Trophoblast cell (in vitro differentiated cells and primary cell): ENCODE data around the gene CETP.

Source experiments
- DNase-seq, 2 donors: peaks; one replicate each; pipeline ENCODE4 v3.0.0-alpha.2; 2016
- H2AFZ ChIP-seq: 2 replicates; pipeline ENCODE4 v1.6.1; 2013; ENCODE audit warnings: low read length, moderate library complexity, mild to moderate bottlenecking; ENCODE audit not compliant: insufficient read depth, poor library complexity
- H2AK5ac ChIP-seq: 2 replicates; pipeline ENCODE4 v1.6.1; 2013; ENCODE audit warnings: mild to moderate bottlenecking, low read length
- H2BK120ac ChIP-seq: 2 replicates; pipeline ENCODE4 v1.6.1; 2013; ENCODE audit warnings: low read length, mild to moderate bottlenecking, moderate library complexity; ENCODE audit not compliant: insufficient read depth, poor library complexity
- H2BK12ac ChIP-seq: 2 replicates; pipeline ENCODE4 v1.6.1; 2013; ENCODE audit warnings: mild to moderate bottlenecking, low read length, moderate library complexity
- H2BK5ac ChIP-seq: 2 replicates; pipeline ENCODE4 v1.6.1; 2013; ENCODE audit warnings: low read length, low read depth, moderate library complexity, mild to moderate bottlenecking; ENCODE audit not compliant: poor library complexity
- H3K14ac ChIP-seq: 2 replicates; pipeline ENCODE4 v1.6.1; 2013; ENCODE audit warnings: mild to moderate bottlenecking, low read length
- H3K18ac ChIP-seq: 2 replicates; pipeline ENCODE4 v1.6.1; 2013; ENCODE audit warnings: mild to moderate bottlenecking, low read length
- H3K23ac ChIP-seq: 2 replicates; pipeline ENCODE4 v1.6.1; 2013; ENCODE audit warnings: low read length
- H3K27ac ChIP-seq: 2 replicates; pipeline ENCODE4 v1.5.1; 2013; ENCODE audit warnings: low read depth, mild to moderate bottlenecking, inconsistent platforms, low read length, moderate library complexity
- H3K27me3 ChIP-seq: 2 replicates; pipeline ENCODE4 v1.6.1; 2013; ENCODE audit warnings: inconsistent platforms, mild to moderate bottlenecking, low read length, moderate library complexity; ENCODE audit not compliant: insufficient read depth
- H3K36me3 ChIP-seq, 2 experiments: 1 replicate in 1 of 2; 2 replicates in 1 of 2; pipeline ENCODE4 v1.6.1; 2013; ENCODE audit warnings: low read length in 2 of 2, mild to moderate bottlenecking in 2 of 2, moderate library complexity in 1 of 2; ENCODE audit not compliant: insufficient read depth in 2 of 2, control insufficient read depth in 1 of 2
- H3K4ac ChIP-seq: 2 replicates; pipeline ENCODE4 v1.6.1; 2013; ENCODE audit warnings: low read depth, mild to moderate bottlenecking, low read length, moderate library complexity
- H3K4me1 ChIP-seq, 2 experiments: 1 replicate in 1 of 2; 2 replicates in 1 of 2; pipeline ENCODE4 v1.6.1; 2013; ENCODE audit warnings: low read length in 2 of 2, mild to moderate bottlenecking in 2 of 2, moderate library complexity in 1 of 2; ENCODE audit not compliant: insufficient read depth in 2 of 2, control insufficient read depth in 1 of 2
- H3K4me2 ChIP-seq: 2 replicates; pipeline ENCODE4 v1.6.1; 2013; ENCODE audit warnings: inconsistent platforms, mild to moderate bottlenecking, low read length, moderate library complexity
- H3K4me3 ChIP-seq: 2 replicates; pipeline ENCODE4 v1.5.1; 2013; ENCODE audit warnings: mild to moderate bottlenecking, low read depth, low read length, inconsistent platforms
- H3K79me1 ChIP-seq: one replicate; pipeline ENCODE4 v1.6.1; 2013; ENCODE audit warnings: low read length
- H3K79me2 ChIP-seq: 2 replicates; pipeline ENCODE4 v1.6.1; 2013; ENCODE audit warnings: low read length, mild to moderate bottlenecking; ENCODE audit not compliant: control insufficient read depth, insufficient read depth, poor library complexity
- H3K9ac ChIP-seq: 2 replicates; pipeline ENCODE4 v1.6.1; 2013; ENCODE audit warnings: mild to moderate bottlenecking, low read length
- H3K9me3 ChIP-seq: 2 replicates; pipeline ENCODE4 v1.6.1; 2013; ENCODE audit warnings: low read depth, mild to moderate bottlenecking, control low read depth, inconsistent platforms, low read length; ENCODE audit not compliant: insufficient read depth
- H4K12ac ChIP-seq: 2 replicates; pipeline ENCODE4 v1.6.1; 2013; ENCODE audit warnings: low read depth, mild to moderate bottlenecking, low read length, moderate library complexity
- H4K8ac ChIP-seq: 2 replicates; pipeline ENCODE4 v1.6.1; 2013; ENCODE audit warnings: low read depth, mild to moderate bottlenecking, low read length, moderate library complexity
- H4K91ac ChIP-seq: one replicate; pipeline ENCODE4 v1.6.1; 2013; ENCODE audit warnings: low read depth, mild to moderate bottlenecking, low read length, moderate library complexity
- WGBS: extraction: QIAGEN DNeasy Blood & Tissue Kit; methylation state at CpG from one replicate; pipeline ENCODE4 v1.1.7; 2013; ENCODE audit warnings: missing lambda C conversion rate; ENCODE audit not compliant: insufficient read length, insufficient coverage; ENCODE audit errors: extremely low coverage; 5-methylcytosine and 5-hydroxymethylcytosine counted together

CETP gene

DNA sequence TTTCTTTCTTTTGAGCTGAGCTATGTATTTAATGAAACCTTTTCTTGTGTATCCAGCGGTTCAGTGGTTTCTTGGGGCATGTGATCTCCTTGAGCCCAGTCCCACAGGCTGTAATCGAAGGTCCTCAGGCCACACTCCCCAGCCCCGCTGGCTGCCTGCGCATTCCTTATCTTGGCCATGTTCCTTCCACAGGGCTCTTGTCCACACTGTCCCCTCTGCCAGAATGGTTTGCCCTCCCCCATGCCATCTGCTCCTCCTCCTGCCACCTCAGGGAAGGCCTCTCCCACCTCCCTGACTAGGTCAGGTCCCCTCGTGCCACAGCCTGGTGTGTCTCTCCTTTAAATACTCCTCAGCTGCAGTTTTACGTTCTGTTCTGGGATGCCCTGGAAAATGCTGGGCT lies 15.5 kb downstream of the CETP start:
- Histone ChIP-seq H4K12ac (no peak overlapping the region), H2BK5ac (no peak overlapping the region), H3K4ac (no peak overlapping the region), H3K4me1 (no peaks in the 10 kb centered on the region), H3K79me1 (no peaks in the 10 kb centered on the region), H2AFZ (no peak overlapping the region), H3K9ac (no peak overlapping the region), H2AK5ac (no peak overlapping the region), H3K4me3 (no peak overlapping the region), H3K9me3 (peaks cover 4% of the 10 kb centered on the region), H3K27me3 (no peaks in the 10 kb centered on the region), H3K23ac (no peak overlapping the region), H2BK12ac (no peak overlapping the region), H3K18ac (no peak overlapping the region), H3K36me3 (no peaks in the 10 kb centered on the region), H3K14ac (no peak overlapping the region), H3K79me2 (no peaks in the 10 kb centered on the region), H3K4me2 (no peak overlapping the region), H3K27ac (no peak overlapping the region), H4K91ac (no peak overlapping the region), H2BK120ac (no peak overlapping the region), H4K8ac (no peak overlapping the region)
- no CpG with 5 or more reads among the region's 6 CpGs for WGBS
- DNase-seq: no peak

DNA sequence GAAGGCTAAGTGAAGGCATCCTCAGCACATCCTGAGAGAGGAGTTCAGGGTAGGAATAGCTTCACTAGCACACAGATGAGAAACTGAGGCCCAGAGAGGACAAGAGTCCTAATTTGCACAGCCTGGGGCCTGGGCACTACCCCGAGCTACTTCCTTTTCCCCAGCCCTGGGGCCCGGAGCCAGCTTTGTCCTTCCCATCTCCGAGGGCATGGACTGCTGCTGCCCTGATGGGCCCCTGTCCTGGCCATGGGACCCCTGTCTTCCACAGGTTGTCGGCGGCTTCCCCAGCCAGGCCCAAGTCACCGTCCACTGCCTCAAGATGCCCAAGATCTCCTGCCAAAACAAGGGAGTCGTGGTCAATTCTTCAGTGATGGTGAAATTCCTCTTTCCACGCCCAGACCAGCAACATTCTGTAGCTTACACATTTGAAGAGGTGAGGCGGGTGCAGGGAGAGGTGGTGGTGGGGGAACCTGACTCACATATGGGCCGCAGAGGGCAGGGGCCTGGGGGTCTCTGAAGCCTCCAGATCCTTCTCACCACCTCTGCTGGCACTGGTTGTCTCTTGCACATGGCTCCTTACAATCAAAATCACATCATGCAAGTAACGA lies 16.2 kb downstream of the CETP start:
- no peak overlapping the region for H3K27ac ChIP-seq
- H3K23ac ChIP-seq: no peak overlapping the region
- no peaks in the 10 kb centered on the region for H3K4me1 ChIP-seq
- no peak overlapping the region for H3K9ac ChIP-seq
- no peaks in the 10 kb centered on the region for H3K79me2 ChIP-seq
- H3K4me2 ChIP-seq: no peak overlapping the region
- H3K14ac ChIP-seq: no peak overlapping the region
- H2BK12ac ChIP-seq: no peak overlapping the region
- peaks cover 4% of the 10 kb centered on the region for H3K9me3 ChIP-seq
- no peak overlapping the region for H2AFZ ChIP-seq
- WGBS: no CpG with 5 or more reads among the region's 11 CpGs
- H3K79me1 ChIP-seq: no peaks in the 10 kb centered on the region
- H3K4me3 ChIP-seq: no peak overlapping the region
- no peaks in the 10 kb centered on the region for H3K36me3 ChIP-seq
- H3K27me3 ChIP-seq: no peaks in the 10 kb centered on the region
- H4K8ac ChIP-seq: no peak overlapping the region
- no peak overlapping the region for H4K91ac ChIP-seq
- no peak overlapping the region for H3K4ac ChIP-seq
- H2AK5ac ChIP-seq: no peak overlapping the region
- peak; percentile 29 to 57 for DNase-seq
- no peak overlapping the region for H3K18ac ChIP-seq
- no peak overlapping the region for H4K12ac ChIP-seq
- no peak overlapping the region for H2BK120ac ChIP-seq
- no peak overlapping the region for H2BK5ac ChIP-seq

DNA sequence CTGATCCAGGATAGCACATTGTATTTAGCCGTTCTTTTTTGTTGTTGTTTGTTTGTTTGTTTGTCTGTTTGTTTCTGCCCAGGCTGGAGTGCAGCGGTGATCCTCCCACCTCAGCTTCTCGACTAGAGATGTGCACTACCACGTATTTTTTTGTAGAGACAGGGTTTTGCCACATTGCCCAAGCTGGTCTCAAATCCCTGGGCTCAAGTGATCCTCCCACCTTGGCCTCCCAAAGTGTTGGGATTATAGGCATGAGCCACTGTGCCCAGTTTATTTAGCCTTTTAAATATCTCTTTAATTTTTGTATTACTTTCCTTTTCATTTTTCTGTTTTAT lies 18.4 kb downstream of the CETP start:
- no peaks in the 10 kb centered on the region for H3K36me3 ChIP-seq
- H3K4ac ChIP-seq: no peak overlapping the region
- H4K12ac ChIP-seq: no peak overlapping the region
- no peaks in the 10 kb centered on the region for H3K27me3 ChIP-seq
- H4K91ac ChIP-seq: no peak overlapping the region
- H4K8ac ChIP-seq: no peak overlapping the region
- no peak overlapping the region for H2AK5ac ChIP-seq
- H2AFZ ChIP-seq: no peak overlapping the region
- no peaks in the 10 kb centered on the region for H3K79me1 ChIP-seq
- no peak overlapping the region for H3K18ac ChIP-seq
- H3K27ac ChIP-seq: no peak overlapping the region
- no peak overlapping the region for H3K4me2 ChIP-seq
- no peak overlapping the region for H3K4me3 ChIP-seq
- H3K23ac ChIP-seq: no peak overlapping the region
- no CpG with 5 or more reads among the region's 4 CpGs for WGBS
- no peaks in the 10 kb centered on the region for H3K4me1 ChIP-seq
- H3K9me3 ChIP-seq: no peaks in the 10 kb centered on the region
- no peak overlapping the region for H2BK5ac ChIP-seq
- no peak for DNase-seq
- H2BK12ac ChIP-seq: no peak overlapping the region
- H3K9ac ChIP-seq: no peak overlapping the region
- H2BK120ac ChIP-seq: no peak overlapping the region
- no peak overlapping the region for H3K14ac ChIP-seq
- no peaks in the 10 kb centered on the region for H3K79me2 ChIP-seq

DNA sequence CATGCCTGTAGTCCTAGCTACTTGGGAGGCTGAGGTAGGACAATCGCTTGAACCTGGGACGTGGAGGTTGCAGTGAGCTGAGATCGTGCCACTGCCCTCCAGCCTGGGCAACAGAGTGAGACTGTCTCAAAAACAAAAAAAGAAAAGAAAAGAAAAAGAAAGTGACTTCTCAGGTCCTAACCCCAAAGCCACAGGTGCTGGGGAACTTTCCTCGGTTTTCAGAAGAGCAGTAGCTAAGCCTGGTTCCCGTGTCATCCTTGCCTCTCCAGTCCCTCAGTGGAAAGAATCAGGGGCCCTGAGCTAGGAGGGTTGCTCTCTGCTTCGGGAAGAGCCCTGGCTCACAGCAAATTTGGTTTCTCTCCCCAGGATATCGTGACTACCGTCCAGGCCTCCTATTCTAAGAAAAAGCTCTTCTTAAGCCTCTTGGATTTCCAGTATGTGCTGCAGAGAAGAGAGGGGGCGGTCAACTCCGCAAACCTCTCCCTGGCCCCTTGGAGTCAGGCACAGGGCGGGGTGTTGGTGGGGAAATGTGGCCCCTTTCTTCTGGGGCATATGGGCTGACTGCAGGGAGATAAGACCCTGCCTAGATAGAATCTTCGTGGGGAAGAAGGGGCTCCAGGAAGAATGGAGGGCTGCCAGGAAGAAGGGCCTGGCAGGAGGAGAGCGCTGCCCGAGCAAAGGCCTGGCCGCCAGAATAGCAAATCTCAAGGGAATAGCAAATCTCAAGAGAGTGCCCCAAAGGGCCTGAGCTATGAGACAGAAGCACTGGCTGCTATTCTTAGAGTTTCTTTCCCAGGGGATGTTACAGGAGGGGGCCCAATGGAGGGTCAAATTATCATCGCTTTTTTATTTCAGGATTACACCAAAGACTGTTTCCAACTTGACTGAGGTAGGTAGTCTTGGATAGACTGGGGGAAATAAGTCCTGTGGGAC lies 19.3 kb downstream of the CETP start:
- Histone ChIP-seq H2AFZ (no peak overlapping the region), H4K8ac (no peak overlapping the region), H3K9me3 (no peaks in the 10 kb centered on the region), H3K27ac (no peak overlapping the region), H3K4ac (no peak overlapping the region), H2BK5ac (no peak overlapping the region), H3K27me3 (no peaks in the 10 kb centered on the region), H3K18ac (no peak overlapping the region), H3K79me1 (no peaks in the 10 kb centered on the region), H2BK120ac (no peak overlapping the region), H4K91ac (no peak overlapping the region), H3K4me3 (no peak overlapping the region), H4K12ac (no peak overlapping the region), H3K9ac (no peak overlapping the region), H3K79me2 (no peaks in the 10 kb centered on the region), H3K14ac (no peak overlapping the region), H3K4me2 (no peak overlapping the region), H2AK5ac (no peak overlapping the region), H3K23ac (no peak overlapping the region), H3K36me3 (no peaks in the 10 kb centered on the region), H3K4me1 (no peaks in the 10 kb centered on the region), H2BK12ac (no peak overlapping the region)
- DNase-seq: no peak
- WGBS: no CpG with 5 or more reads among the region's 16 CpGs
